BJ (cell line): ENCODE data around the gene SYNPO. TPM values are rescaled to one million over a fixed set of nuclear protein-coding genes. Genes with fewer than 3 reads are reported as not detected.

Experiments
- CTCF ChIA-PET: fragments of 350-600 bp; formaldehyde crosslinking; extraction: SDS; loops from one replicate; lab custom pipeline; 2021; ENCODE audit warnings: antibody characterized with exemption, inconsistent platforms; lab: Yijun Ruan, JAX
- POLR2A ChIA-PET: fragments of 300-600 bp; sonication (Branson Sonifier 250); formaldehyde crosslinking; extraction: SDS; loops from one replicate; lab custom pipeline; 2021; ENCODE audit warnings: antibody characterized with exemption; lab: Charles Lee
- DNase-seq: peaks from one replicate; pipeline ENCODE4 v3.0.0-alpha.2; 2011; ENCODE audit warnings: low read depth
- H3K27me3 ChIP-seq: 2 replicates; pipeline ENCODE4 v1.6.0; 2011; ENCODE audit warnings: low read length; ENCODE audit not compliant: control insufficient read depth, insufficient read depth
- H3K36me3 ChIP-seq: 2 replicates; pipeline ENCODE4 v1.5.1; 2011; ENCODE audit warnings: low read length; ENCODE audit not compliant: control insufficient read depth, insufficient read depth
- H3K4me3 ChIP-seq: 2 replicates; pipeline ENCODE4 v1.5.1; 2011; ENCODE audit warnings: low read depth, mild to moderate bottlenecking, control low read depth, low read length
- CTCF ChIP-seq: IDR thresholded peaks from 2 replicates; pipeline ENCODE4 v1.5.1; 2011; ENCODE audit warnings: low read depth, mild to moderate bottlenecking, control low read depth, inconsistent platforms, low read length, moderate library complexity; ENCODE audit not compliant: insufficient read depth
- polyA plus RNA-seq: library from polyadenylated mRNA; depleted of rRNA; stranded (reverse); fragments of >200 nt; gene quantifications from 2 replicates; pipeline ENCODE4 v1.2.3, GENCODE V29; 2011

SYNPO gene
- polyA plus RNA-seq, 1 experiment = 8.4 TPM

GRCh38 chr5:150624334-150625163 is 15.9 kb upstream of the SYNPO start:
- H3K27me3 ChIP-seq = no peaks in the 10 kb centered on the region
- ChIA-PET POLR2A (no interaction called here), CTCF (interaction anchor here (1.0 kb wide), 1 partner anchor 9 kb away, joined by 3 read pairs; no protein-coding TSS in a partner anchor)
- TF ChIP-seq CTCF = no peak
- no peak for DNase-seq
- peak overlapping the region; percentile 74 for H3K4me3 ChIP-seq
- no peaks in the 10 kb centered on the region for H3K36me3 ChIP-seq

GRCh38 chr5:150625164-150625535 is 15.3 kb upstream of the SYNPO start:
- no peaks in the 10 kb centered on the region for H3K36me3 ChIP-seq
- ChIA-PET CTCF (interaction anchor here (1.0 kb wide), 1 partner anchor 17 kb away, joined by 3 read pairs; no protein-coding TSS in a partner anchor), POLR2A (no interaction called here)
- peak overlapping the region; percentile 74 for H3K4me3 ChIP-seq
- H3K27me3 ChIP-seq = no peaks in the 10 kb centered on the region
- DNase-seq = no peak
- no peak for TF ChIP-seq CTCF

GRCh38 chr5:150625831-150626746 is 14.4 kb upstream of the SYNPO start:
- DNase-seq = no peak
- no peaks in the 10 kb centered on the region for H3K36me3 ChIP-seq
- H3K4me3 ChIP-seq = peak overlapping the region; percentile 74
- TF ChIP-seq CTCF = no peak
- ChIA-PET POLR2A (no interaction called here), CTCF (interaction anchor here (0.8 to 2.2 kb wide), 7 partner anchors 13 to 176 kb away, joined by 3 to 6 read pairs (median 3); partner anchors contain the start of genes MYOZ3 and SYNPO)
- no peaks in the 10 kb centered on the region for H3K27me3 ChIP-seq

- no peaks in the 10 kb centered on the region for H3K27me3 ChIP-seq
- TF ChIP-seq CTCF = no peak
- no peaks in the 10 kb centered on the region for H3K36me3 ChIP-seq
- ChIA-PET POLR2A (no interaction called here), CTCF (interaction anchor here (0.8 to 2.2 kb wide), 5 partner anchors 14 to 177 kb away, joined by 3 to 6 read pairs (median 3); partner anchors contain the start of genes MYOZ3 and SYNPO)
- no peak overlapping the region for H3K4me3 ChIP-seq
- DNase-seq = no peak
These were observed 13.6 kb upstream of the SYNPO start for GRCh38 chr5:150626853-150627276.
